Gastrocnemius medialis (tissue), 4 donors: Measurements from ENCODE around the gene DISC1. TPM values are rescaled to one million over a fixed set of nuclear protein-coding genes. Genes with fewer than 3 reads are reported as not detected.

Experiments
- ATAC-seq, 2 donors: fragments of 150-250 bp; one replicate each; pipeline ENCODE4 v1.9.1; 2016
- DNase-seq, 2 donors: peaks; one replicate each; pipeline ENCODE4 v3.0.0-alpha.2; 2019
- H3K27ac ChIP-seq, 4 donors: fragments of 200-600 bp; sonication (generic); 1 replicate in 1 of 4; 2 replicates in 3 of 4; pipeline ENCODE4 v1.5.1; 2016 to 2018; ENCODE audit warnings: mild to moderate bottlenecking in 2 of 4, moderate library complexity in 1 of 4
- H3K27me3 ChIP-seq, 3 donors: fragments of 200-600 bp; sonication (generic) in 2 of 3; 1 replicate in 1 of 3; 2 replicates in 2 of 3; pipeline versions ENCODE4 v1.5.1 to v1.6.0; 2016 to 2019; ENCODE audit warnings: mild to moderate bottlenecking in 1 of 3, moderate library complexity in 1 of 3
- H3K36me3 ChIP-seq, 2 donors: fragments of 200-600 bp; sonication (generic) in 1 of 2; one replicate each; pipeline ENCODE4 v1.5.1; 2017 to 2018
- H3K4me1 ChIP-seq, 2 donors: fragments of 200-600 bp; sonication (generic) in 1 of 2; one replicate each; pipeline ENCODE4 v1.5.1; 2016 to 2017; ENCODE audit warnings: mild to moderate bottlenecking in 2 of 2
- H3K4me3 ChIP-seq, 4 donors: fragments of 200-600 bp; sonication (generic) in 3 of 4; 1 replicate in 1 of 4; 2 replicates in 3 of 4; pipeline ENCODE4 v1.5.1; 2016 to 2019; ENCODE audit warnings: mild to moderate bottlenecking in 2 of 4
- H3K9me3 ChIP-seq, 3 donors: fragments of 200-600 bp; sonication (generic) in 2 of 3; 1 replicate in 1 of 3; 2 replicates in 2 of 3; pipeline ENCODE4 v1.5.1; 2016 to 2019
- POLR2A ChIP-seq, 2 donors: fragments of 450-650 bp; IDR thresholded peaks; one replicate each; pipeline ENCODE4 v1.6.1; 2017; ENCODE audit warnings: antibody characterized with exemption in 2 of 2, mild to moderate bottlenecking in 2 of 2, moderate library complexity in 2 of 2
- in situ Hi-C, 4 donors: fragments of 200-750 bp; cut with MboI; loops; one replicate each; pipeline versions ENCODE4 v1.15.0 to v1.8.0; 2017; ENCODE audit warnings: low sequenced_read_pairs in 4 of 4
- intact Hi-C: fragments of 100-400 bp; cut with DNase I; formaldehyde crosslinking; loops from one replicate; pipeline ENCODE4 v1.15.1; 2023; ENCODE audit warnings: low total_unique reads
- total RNA-seq, 4 donors: library from RNA; depleted of rRNA; stranded (reverse); fragments of >200 nt; gene quantifications; one replicate each; pipeline versions ENCODE4 v1.1.0 to v1.2.3, GENCODE V29; 2016
- TF ChIP-seq, protein P1 (sequence below), 5 experiments: fragments of 450-650 bp in 3 of 5; fragments of 200-600 bp in 2 of 5; sonication (generic) in 2 of 5; IDR thresholded peaks in 4 of 5; conservative IDR thresholded peaks in 1 of 5; 1 replicate in 4 of 5; 2 replicates in 1 of 5; pipeline ENCODE4 v1.5.1; 2016 to 2019; ENCODE audit warnings: antibody characterized with exemption in 5 of 5, mild to moderate bottlenecking in 3 of 5, moderate library complexity in 3 of 5

DISC1 gene
- total RNA-seq, 4 donors from 2014 or later: 2.3 to 5.8 (median 2.6) TPM

DNA sequence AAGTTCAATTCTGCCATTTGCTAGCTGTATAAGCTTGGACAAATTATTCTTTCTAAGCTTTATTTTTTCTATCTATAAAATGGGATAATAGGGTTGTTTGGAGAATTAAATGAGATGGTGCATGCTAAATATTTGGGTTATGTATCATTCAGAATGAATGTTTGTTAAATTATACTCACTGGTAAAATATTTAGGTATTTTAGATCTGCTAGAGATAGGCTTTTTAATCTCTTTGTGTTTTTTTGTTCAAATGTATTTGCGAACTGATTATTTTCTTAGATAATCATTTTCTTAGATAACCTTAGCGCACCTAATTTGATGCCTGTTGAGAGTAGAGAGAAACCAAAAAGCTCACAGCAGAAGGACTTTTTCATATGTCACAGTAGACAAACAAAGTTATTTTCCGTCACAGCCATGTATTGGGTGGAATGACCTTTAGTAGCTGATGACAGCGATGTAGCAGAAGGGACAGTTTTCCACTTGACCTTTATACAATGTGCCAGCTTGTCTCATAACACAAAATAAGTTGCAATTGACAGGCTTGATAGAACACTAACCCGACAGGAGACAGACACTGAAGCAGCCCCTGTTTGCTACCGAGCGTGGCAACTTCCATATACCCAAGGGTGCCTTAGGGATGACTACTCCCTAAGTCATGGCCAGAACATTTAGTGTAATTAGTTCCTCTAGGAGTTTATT lies 93.0 kb downstream of the DISC1 start:
- Histone ChIP-seq H3K27me3 (peaks cover 0 to 4% (median 3%) of the 10 kb centered on the region in 3 donors), H3K27ac (no peak overlapping the region), H3K4me1 (no peaks in the 10 kb centered on the region), H3K9me3 (no peaks in the 10 kb centered on the region), H3K36me3 (no peaks in the 10 kb centered on the region), H3K4me3 (no peak overlapping the region)
- no peak for ATAC-seq
- no peak for TF ChIP-seq POLR2A (IDR thresholded peaks at IDR 0.05)
- TF ChIP-seq, protein P1, sequence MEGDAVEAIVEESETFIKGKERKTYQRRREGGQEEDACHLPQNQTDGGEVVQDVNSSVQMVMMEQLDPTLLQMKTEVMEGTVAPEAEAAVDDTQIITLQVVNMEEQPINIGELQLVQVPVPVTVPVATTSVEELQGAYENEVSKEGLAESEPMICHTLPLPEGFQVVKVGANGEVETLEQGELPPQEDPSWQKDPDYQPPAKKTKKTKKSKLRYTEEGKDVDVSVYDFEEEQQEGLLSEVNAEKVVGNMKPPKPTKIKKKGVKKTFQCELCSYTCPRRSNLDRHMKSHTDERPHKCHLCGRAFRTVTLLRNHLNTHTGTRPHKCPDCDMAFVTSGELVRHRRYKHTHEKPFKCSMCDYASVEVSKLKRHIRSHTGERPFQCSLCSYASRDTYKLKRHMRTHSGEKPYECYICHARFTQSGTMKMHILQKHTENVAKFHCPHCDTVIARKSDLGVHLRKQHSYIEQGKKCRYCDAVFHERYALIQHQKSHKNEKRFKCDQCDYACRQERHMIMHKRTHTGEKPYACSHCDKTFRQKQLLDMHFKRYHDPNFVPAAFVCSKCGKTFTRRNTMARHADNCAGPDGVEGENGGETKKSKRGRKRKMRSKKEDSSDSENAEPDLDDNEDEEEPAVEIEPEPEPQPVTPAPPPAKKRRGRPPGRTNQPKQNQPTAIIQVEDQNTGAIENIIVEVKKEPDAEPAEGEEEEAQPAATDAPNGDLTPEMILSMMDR (IDR thresholded peaks at IDR 0.05 in 4 of 5, conservative IDR thresholded peaks at IDR 0.05 in 1 of 5): no peak
- intact Hi-C loops: no loop called here
- in situ Hi-C loops: no loop called here
- no peak for DNase-seq

DNA sequence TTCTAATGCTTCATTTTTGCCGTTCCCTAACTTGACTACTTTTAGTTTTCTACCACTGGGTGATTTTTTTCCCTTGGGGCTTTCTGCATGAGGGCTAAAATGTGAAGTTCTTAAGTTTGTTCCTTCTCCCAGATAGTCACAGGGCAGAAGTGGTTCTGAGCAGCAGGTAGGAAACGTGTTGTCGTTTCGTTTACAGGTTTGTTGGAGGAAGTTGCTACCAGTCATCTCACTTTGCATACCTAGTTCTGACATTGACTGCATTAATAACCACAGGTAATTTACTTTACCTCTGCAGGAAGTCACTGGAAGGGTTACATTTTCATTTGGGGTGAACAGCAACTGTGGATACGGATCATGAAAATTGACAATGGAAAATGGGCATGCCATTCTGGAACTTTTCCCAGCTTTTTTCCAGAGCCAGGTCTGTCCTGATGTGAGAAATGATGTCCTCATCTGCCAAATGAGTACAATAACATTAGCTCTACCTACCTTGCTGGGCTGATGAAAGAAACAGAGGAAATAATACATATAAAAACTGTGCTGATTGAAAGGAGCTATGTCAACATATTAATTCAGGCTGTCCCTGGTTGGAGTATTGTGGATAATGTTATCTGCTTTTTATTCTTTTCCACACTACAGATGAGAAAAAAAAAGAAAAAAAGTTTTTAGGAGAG lies 94.2 kb downstream of the DISC1 start:
- no peak for DNase-seq
- Histone ChIP-seq H3K27me3 (peaks cover 0 to 4% (median 3%) of the 10 kb centered on the region in 3 donors), H3K36me3 (no peaks in the 10 kb centered on the region), H3K4me3 (no peak overlapping the region), H3K4me1 (no peaks in the 10 kb centered on the region), H3K27ac (no peak overlapping the region), H3K9me3 (no peaks in the 10 kb centered on the region)
- in situ Hi-C loops: no loop called here
- TF ChIP-seq, protein P1 (IDR thresholded peaks at IDR 0.05 in 4 of 5, conservative IDR thresholded peaks at IDR 0.05 in 1 of 5): no peak
- TF ChIP-seq POLR2A (IDR thresholded peaks at IDR 0.05): no peak
- no peak for ATAC-seq
- intact Hi-C loops: no loop called here

DNA sequence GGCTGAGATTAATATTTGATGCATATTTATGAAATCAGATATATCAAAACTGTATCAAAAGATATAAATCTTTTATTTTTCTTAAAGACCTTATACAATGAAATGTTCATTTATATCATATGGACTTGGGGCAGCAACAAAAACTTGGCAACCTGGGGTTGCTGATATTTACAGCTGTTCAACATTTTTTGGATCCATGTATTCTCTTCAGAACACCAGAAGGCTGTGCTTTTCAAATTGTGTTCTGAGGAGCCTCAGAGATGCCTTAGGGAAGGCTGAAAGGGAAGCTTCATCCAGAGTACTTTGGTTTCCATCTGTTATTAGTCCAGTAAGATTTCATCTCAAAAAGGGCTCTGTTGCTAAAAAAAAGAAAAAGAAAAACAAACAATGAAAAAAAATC lies 94.8 kb downstream of the DISC1 start:
- TF ChIP-seq, protein P1 (IDR thresholded peaks at IDR 0.05 in 4 of 5, conservative IDR thresholded peaks at IDR 0.05 in 1 of 5): no peak
- no peak for TF ChIP-seq POLR2A (IDR thresholded peaks at IDR 0.05)
- Histone ChIP-seq H3K9me3 (no peaks in the 10 kb centered on the region), H3K4me3 (no peak overlapping the region), H3K27me3 (peaks cover 0 to 4% (median 3%) of the 10 kb centered on the region in 3 donors), H3K36me3 (no peaks in the 10 kb centered on the region), H3K4me1 (no peaks in the 10 kb centered on the region), H3K27ac (no peak overlapping the region)
- intact Hi-C loops (no loop called here), in situ Hi-C loops (no loop called here)
- ATAC-seq (no peak), DNase-seq (no peak)

DNA sequence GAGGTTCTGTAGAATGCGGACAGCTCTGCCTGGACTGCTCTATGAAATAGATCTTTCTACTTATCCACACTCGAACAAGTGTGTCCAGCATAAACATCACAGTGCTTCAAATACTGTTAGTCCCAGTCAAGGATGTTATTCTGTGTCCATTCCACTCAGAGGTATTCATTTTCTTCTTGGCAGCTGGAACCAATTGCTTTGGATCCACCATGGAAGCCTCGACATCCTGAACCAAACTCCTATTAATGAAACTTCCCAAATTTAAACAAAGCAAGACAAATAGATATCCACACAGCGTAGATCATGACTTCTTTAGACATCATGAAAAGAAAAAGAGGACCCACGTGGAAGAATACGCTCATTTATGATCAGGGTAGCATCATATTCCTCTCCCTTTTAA lies 95.8 kb downstream of the DISC1 start:
- Histone ChIP-seq H3K4me3 (no peak overlapping the region), H3K36me3 (no peaks in the 10 kb centered on the region), H3K27me3 (peaks cover 0 to 4% (median 3%) of the 10 kb centered on the region in 3 donors), H3K27ac (no peak overlapping the region), H3K9me3 (no peaks in the 10 kb centered on the region), H3K4me1 (no peaks in the 10 kb centered on the region)
- intact Hi-C loops: no loop called here
- no peak for TF ChIP-seq POLR2A (IDR thresholded peaks at IDR 0.05)
- TF ChIP-seq, protein P1 (IDR thresholded peaks at IDR 0.05 in 4 of 5, conservative IDR thresholded peaks at IDR 0.05 in 1 of 5): no peak
- in situ Hi-C loops: no loop called here
- DNase-seq (no peak), ATAC-seq (no peak)
